Measurements from ENCODE around the gene TBC1D13.

TBC1D13 gene

GRCh38 chr9:128805661-128806060 is 18.6 kb downstream of the TBC1D13 start:
- H3K9me3 ChIP-seq (ENCODE audit: insufficient read depth, low read length): no peaks in the 10 kb centered on the region
- no peaks in the 10 kb centered on the region for H3K27me3 ChIP-seq (ENCODE audit: low read length)
- no peak overlapping the region for H3K9ac ChIP-seq (ENCODE audit: low read length)
- no peaks in the 10 kb centered on the region for H3F3A ChIP-seq (ENCODE audit: insufficient read depth)
- H2AFZ ChIP-seq (ENCODE audit: low read depth, low read length, severe bottlenecking): no peak overlapping the region
- no peak overlapping the region for H3K4me2 ChIP-seq (ENCODE audit: low read depth, low read length, poor library complexity, severe bottlenecking)
- H4K20me1 ChIP-seq (ENCODE audit: low read depth, low read length): no peaks in the 10 kb centered on the region
- no peak overlapping the region for H3K4me3 ChIP-seq (ENCODE audit: insufficient read depth, low read length, poor library complexity, severe bottlenecking)
- no peaks in the 10 kb centered on the region for H3K79me2 ChIP-seq (ENCODE audit: insufficient read depth, low read length)
- TF ChIP-seq CTCF (IDR thresholded peaks at IDR 0.05; ENCODE audit: insufficient read depth, low read length, poor library complexity, severe bottlenecking) (no peak), EZH2phosphoT487 (conservative IDR thresholded peaks at IDR 0.05; ENCODE audit: low read length) (no peak)
- H3K9me2 ChIP-seq (replicated peaks; ENCODE audit: insufficient read depth, low read length): no peaks in the 10 kb centered on the region
- no peak overlapping the region for H3K27ac ChIP-seq (ENCODE audit: low read depth, low read length)
- no peaks in the 10 kb centered on the region for H3K36me3 ChIP-seq (ENCODE audit: low read length)

GRCh38 chr9:128807827-128808226 is 20.8 kb downstream of the TBC1D13 start:
- H3F3A ChIP-seq (ENCODE audit: insufficient read depth): peaks cover 6% of the 10 kb centered on the region; the same call in 1 of the 2 replicates

GRCh38 chr9:128808543-128808942 is 21.5 kb downstream of the TBC1D13 start:
- H2AFZ ChIP-seq (ENCODE audit: low read depth, low read length, severe bottlenecking): no peak overlapping the region
- no peaks in the 10 kb centered on the region for H4K20me1 ChIP-seq (ENCODE audit: low read depth, low read length)
- no peaks in the 10 kb centered on the region for H3K9me2 ChIP-seq (replicated peaks; ENCODE audit: insufficient read depth, low read length)
- no peak overlapping the region for H3K4me3 ChIP-seq (ENCODE audit: insufficient read depth, low read length, poor library complexity, severe bottlenecking)
- H3K27ac ChIP-seq (ENCODE audit: low read depth, low read length): no peak overlapping the region
- no peaks in the 10 kb centered on the region for H3K79me2 ChIP-seq (ENCODE audit: insufficient read depth, low read length)
- H3F3A ChIP-seq (ENCODE audit: insufficient read depth): peaks cover 6% of the 10 kb centered on the region; the same call in 1 of the 2 replicates
- no peak overlapping the region for H3K9ac ChIP-seq (ENCODE audit: low read length)
- H3K9me3 ChIP-seq (ENCODE audit: insufficient read depth, low read length): no peaks in the 10 kb centered on the region
- H3K27me3 ChIP-seq (ENCODE audit: low read length): no peaks in the 10 kb centered on the region
- TF ChIP-seq CTCF (IDR thresholded peaks at IDR 0.05; ENCODE audit: insufficient read depth, low read length, poor library complexity, severe bottlenecking): no peak
- TF ChIP-seq EZH2phosphoT487 (conservative IDR thresholded peaks at IDR 0.05; ENCODE audit: low read length): no peak
- H3K36me3 ChIP-seq (ENCODE audit: low read length): no peaks in the 10 kb centered on the region
- no peak overlapping the region for H3K4me2 ChIP-seq (ENCODE audit: low read depth, low read length, poor library complexity, severe bottlenecking)

More at GRCh38 chr9:128807827-128808226, 20.8 kb downstream of the TBC1D13 start:
- Histone ChIP-seq H3K36me3 (ENCODE audit: low read length) (no peaks in the 10 kb centered on the region), H3K9me3 (ENCODE audit: insufficient read depth, low read length) (no peaks in the 10 kb centered on the region), H3K4me2 (ENCODE audit: low read depth, low read length, poor library complexity, severe bottlenecking) (no peak overlapping the region), H2AFZ (ENCODE audit: low read depth, low read length, severe bottlenecking) (no peak overlapping the region), H3K9me2 (replicated peaks; ENCODE audit: insufficient read depth, low read length) (no peaks in the 10 kb centered on the region), H3K4me3 (ENCODE audit: insufficient read depth, low read length, poor library complexity, severe bottlenecking) (no peak overlapping the region), H3K9ac (ENCODE audit: low read length) (no peak overlapping the region), H3K27me3 (ENCODE audit: low read length) (no peaks in the 10 kb centered on the region), H3K79me2 (ENCODE audit: insufficient read depth, low read length) (no peaks in the 10 kb centered on the region), H4K20me1 (ENCODE audit: low read depth, low read length) (no peaks in the 10 kb centered on the region), H3K27ac (ENCODE audit: low read depth, low read length) (no peak overlapping the region)
- TF ChIP-seq CTCF (IDR thresholded peaks at IDR 0.05; ENCODE audit: insufficient read depth, low read length, poor library complexity, severe bottlenecking): no peak
- no peak for TF ChIP-seq EZH2phosphoT487 (conservative IDR thresholded peaks at IDR 0.05; ENCODE audit: low read length)

All from SU-DHL-6 (cell line).